ENCODE results near the gene C10orf95. TPM values are rescaled to one million over a fixed set of nuclear protein-coding genes. Genes with fewer than 3 reads are reported as not detected.

The C10orf95 gene
- total and polyA plus RNA-seq, 2 donors (not counting 1 experiment from before 2014, with no cell fraction given), result 0.17 TPM; not detected in 1

- Histone ChIP-seq H3K36me3 (ENCODE audit: control insufficient read depth, insufficient read depth, low read length) (peaks cover 39% of the 10 kb centered on the region), H3K9me3 (ENCODE audit: control insufficient read depth, insufficient read depth, low read depth, low read length) (no peaks in the 10 kb centered on the region), H2AFZ (ENCODE audit: low read length) (no peak overlapping the region), H4K20me1 (ENCODE audit: control insufficient read depth, extremely low read depth, insufficient read depth, low read length) (no peaks in the 10 kb centered on the region), H3K4me3 (replicated peaks in 1 of 4; ENCODE audit: control extremely low read depth in 1 of 4, insufficient read depth in 1 of 4, low read depth in 3 of 4, low read length in 4 of 4) (no peak overlapping the region), H3K9ac (ENCODE audit: insufficient read depth, low read length) (no peak overlapping the region), H3K4me1 (ENCODE audit: control insufficient read depth, extremely low read depth, insufficient read depth, low read length) (no peaks in the 10 kb centered on the region), H3K79me2 (ENCODE audit: control insufficient read depth, insufficient read depth, low read length) (no peaks in the 10 kb centered on the region), H3K27me3 (ENCODE audit: control insufficient read depth, insufficient read depth, low read length) (no peaks in the 10 kb centered on the region), H3K4me2 (ENCODE audit: extremely low read depth, insufficient read depth, low read length) (no peak overlapping the region), H3K27ac (ENCODE audit: insufficient read depth, low read length) (no peak overlapping the region)
- TF ChIP-seq EZH2 (IDR thresholded peaks at IDR 0.05; ENCODE audit: low read length, missing control alignments) (no peak), CTCF (conservative IDR thresholded peaks at IDR 0.05 in 1 of 2, IDR thresholded peaks at IDR 0.05 in 1 of 2; ENCODE audit: low read depth in 1 of 2, low read length in 2 of 2) (no peak)
- DNase-seq (ENCODE audit: low read depth in 2 of 2), result no peak
Observed at GRCh38 chr10:102484021-102484420, 32.7 kb upstream of the C10orf95 start.

- H3K36me3 ChIP-seq (ENCODE audit: control insufficient read depth, insufficient read depth, low read length), result peaks cover 25% of the 10 kb centered on the region
- H4K20me1 ChIP-seq (ENCODE audit: control insufficient read depth, extremely low read depth, insufficient read depth, low read length), result no peaks in the 10 kb centered on the region
- TF ChIP-seq EZH2 (IDR thresholded peaks at IDR 0.05; ENCODE audit: low read length, missing control alignments) (no peak), CTCF (conservative IDR thresholded peaks at IDR 0.05 in 1 of 2, IDR thresholded peaks at IDR 0.05 in 1 of 2; ENCODE audit: low read depth in 1 of 2, low read length in 2 of 2) (no peak)
- no peaks in the 10 kb centered on the region for H3K79me2 ChIP-seq (ENCODE audit: control insufficient read depth, insufficient read depth, low read length)
- H3K9me3 ChIP-seq (ENCODE audit: control insufficient read depth, insufficient read depth, low read depth, low read length), result no peaks in the 10 kb centered on the region
- H2AFZ ChIP-seq (ENCODE audit: low read length), result no peak overlapping the region
- H3K9ac ChIP-seq (ENCODE audit: insufficient read depth, low read length), result no peak overlapping the region
- no peak overlapping the region for H3K4me2 ChIP-seq (ENCODE audit: extremely low read depth, insufficient read depth, low read length)
- H3K27me3 ChIP-seq (ENCODE audit: control insufficient read depth, insufficient read depth, low read length), result no peaks in the 10 kb centered on the region
- H3K27ac ChIP-seq (ENCODE audit: insufficient read depth, low read length), result no peak overlapping the region
- H3K4me1 ChIP-seq (ENCODE audit: control insufficient read depth, extremely low read depth, insufficient read depth, low read length), result no peaks in the 10 kb centered on the region
- no peak overlapping the region for H3K4me3 ChIP-seq (replicated peaks in 1 of 4; ENCODE audit: control extremely low read depth in 1 of 4, insufficient read depth in 1 of 4, low read depth in 3 of 4, low read length in 4 of 4)
- DNase-seq (ENCODE audit: low read depth in 2 of 2), result no peak
Observed at GRCh38 chr10:102480396-102480795, 29.1 kb upstream of the C10orf95 start.

- no peaks in the 10 kb centered on the region for H4K20me1 ChIP-seq (ENCODE audit: control insufficient read depth, extremely low read depth, insufficient read depth, low read length)
- H3K79me2 ChIP-seq (ENCODE audit: control insufficient read depth, insufficient read depth, low read length), result no peaks in the 10 kb centered on the region
- peaks cover 23% of the 10 kb centered on the region for H3K36me3 ChIP-seq (ENCODE audit: control insufficient read depth, insufficient read depth, low read length)
- no peak overlapping the region for H3K4me2 ChIP-seq (ENCODE audit: extremely low read depth, insufficient read depth, low read length)
- H3K4me3 ChIP-seq (replicated peaks in 1 of 4; ENCODE audit: control extremely low read depth in 1 of 4, insufficient read depth in 1 of 4, low read depth in 3 of 4, low read length in 4 of 4), result no peak overlapping the region
- H3K9ac ChIP-seq (ENCODE audit: insufficient read depth, low read length), result no peak overlapping the region
- DNase-seq (ENCODE audit: low read depth in 2 of 2), result no peak
- TF ChIP-seq EZH2 (IDR thresholded peaks at IDR 0.05; ENCODE audit: low read length, missing control alignments), result no peak
- no peak for TF ChIP-seq CTCF (conservative IDR thresholded peaks at IDR 0.05 in 1 of 2, IDR thresholded peaks at IDR 0.05 in 1 of 2; ENCODE audit: low read depth in 1 of 2, low read length in 2 of 2)
- no peak overlapping the region for H2AFZ ChIP-seq (ENCODE audit: low read length)
- H3K4me1 ChIP-seq (ENCODE audit: control insufficient read depth, extremely low read depth, insufficient read depth, low read length), result no peaks in the 10 kb centered on the region
- no peaks in the 10 kb centered on the region for H3K27me3 ChIP-seq (ENCODE audit: control insufficient read depth, insufficient read depth, low read length)
- H3K9me3 ChIP-seq (ENCODE audit: control insufficient read depth, insufficient read depth, low read depth, low read length), result no peaks in the 10 kb centered on the region
- no peak overlapping the region for H3K27ac ChIP-seq (ENCODE audit: insufficient read depth, low read length)
Observed at GRCh38 chr10:102479651-102480050, 28.3 kb upstream of the C10orf95 start.
